Measurements from ENCODE around the gene HMCN1.

DNA sequence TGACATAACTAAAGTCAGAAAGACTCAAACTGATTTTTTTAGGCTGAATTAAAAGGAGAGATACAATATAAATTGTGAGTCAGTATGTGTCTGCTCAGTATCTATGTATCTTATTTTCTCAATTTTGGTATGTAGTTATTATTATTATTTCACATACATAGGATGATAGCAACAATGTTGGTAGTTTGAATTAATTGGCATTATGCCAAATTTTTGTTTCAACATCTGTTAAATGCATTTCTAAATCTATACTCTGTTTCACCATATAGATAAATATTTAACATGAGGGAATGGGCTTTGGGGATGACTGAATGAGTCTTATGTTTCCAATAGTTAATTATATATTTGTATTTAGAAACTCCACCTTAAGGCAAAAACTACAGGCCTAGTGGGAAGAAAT is 12.6 kb upstream of the HMCN1 start:
- TF ChIP-seq POLR2AphosphoS5 (IDR thresholded peaks at IDR 0.05), result no peak
- TF ChIP-seq, protein P1, sequence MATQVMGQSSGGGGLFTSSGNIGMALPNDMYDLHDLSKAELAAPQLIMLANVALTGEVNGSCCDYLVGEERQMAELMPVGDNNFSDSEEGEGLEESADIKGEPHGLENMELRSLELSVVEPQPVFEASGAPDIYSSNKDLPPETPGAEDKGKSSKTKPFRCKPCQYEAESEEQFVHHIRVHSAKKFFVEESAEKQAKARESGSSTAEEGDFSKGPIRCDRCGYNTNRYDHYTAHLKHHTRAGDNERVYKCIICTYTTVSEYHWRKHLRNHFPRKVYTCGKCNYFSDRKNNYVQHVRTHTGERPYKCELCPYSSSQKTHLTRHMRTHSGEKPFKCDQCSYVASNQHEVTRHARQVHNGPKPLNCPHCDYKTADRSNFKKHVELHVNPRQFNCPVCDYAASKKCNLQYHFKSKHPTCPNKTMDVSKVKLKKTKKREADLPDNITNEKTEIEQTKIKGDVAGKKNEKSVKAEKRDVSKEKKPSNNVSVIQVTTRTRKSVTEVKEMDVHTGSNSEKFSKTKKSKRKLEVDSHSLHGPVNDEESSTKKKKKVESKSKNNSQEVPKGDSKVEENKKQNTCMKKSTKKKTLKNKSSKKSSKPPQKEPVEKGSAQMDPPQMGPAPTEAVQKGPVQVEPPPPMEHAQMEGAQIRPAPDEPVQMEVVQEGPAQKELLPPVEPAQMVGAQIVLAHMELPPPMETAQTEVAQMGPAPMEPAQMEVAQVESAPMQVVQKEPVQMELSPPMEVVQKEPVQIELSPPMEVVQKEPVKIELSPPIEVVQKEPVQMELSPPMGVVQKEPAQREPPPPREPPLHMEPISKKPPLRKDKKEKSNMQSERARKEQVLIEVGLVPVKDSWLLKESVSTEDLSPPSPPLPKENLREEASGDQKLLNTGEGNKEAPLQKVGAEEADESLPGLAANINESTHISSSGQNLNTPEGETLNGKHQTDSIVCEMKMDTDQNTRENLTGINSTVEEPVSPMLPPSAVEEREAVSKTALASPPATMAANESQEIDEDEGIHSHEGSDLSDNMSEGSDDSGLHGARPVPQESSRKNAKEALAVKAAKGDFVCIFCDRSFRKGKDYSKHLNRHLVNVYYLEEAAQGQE (IDR thresholded peaks at IDR 0.05; ENCODE audit: borderline replicate concordance), result no peak
- TF ChIP-seq, protein P2, sequence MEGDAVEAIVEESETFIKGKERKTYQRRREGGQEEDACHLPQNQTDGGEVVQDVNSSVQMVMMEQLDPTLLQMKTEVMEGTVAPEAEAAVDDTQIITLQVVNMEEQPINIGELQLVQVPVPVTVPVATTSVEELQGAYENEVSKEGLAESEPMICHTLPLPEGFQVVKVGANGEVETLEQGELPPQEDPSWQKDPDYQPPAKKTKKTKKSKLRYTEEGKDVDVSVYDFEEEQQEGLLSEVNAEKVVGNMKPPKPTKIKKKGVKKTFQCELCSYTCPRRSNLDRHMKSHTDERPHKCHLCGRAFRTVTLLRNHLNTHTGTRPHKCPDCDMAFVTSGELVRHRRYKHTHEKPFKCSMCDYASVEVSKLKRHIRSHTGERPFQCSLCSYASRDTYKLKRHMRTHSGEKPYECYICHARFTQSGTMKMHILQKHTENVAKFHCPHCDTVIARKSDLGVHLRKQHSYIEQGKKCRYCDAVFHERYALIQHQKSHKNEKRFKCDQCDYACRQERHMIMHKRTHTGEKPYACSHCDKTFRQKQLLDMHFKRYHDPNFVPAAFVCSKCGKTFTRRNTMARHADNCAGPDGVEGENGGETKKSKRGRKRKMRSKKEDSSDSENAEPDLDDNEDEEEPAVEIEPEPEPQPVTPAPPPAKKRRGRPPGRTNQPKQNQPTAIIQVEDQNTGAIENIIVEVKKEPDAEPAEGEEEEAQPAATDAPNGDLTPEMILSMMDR (IDR thresholded peaks at IDR 0.05; ENCODE audit: poor library complexity, severe bottlenecking), result no peak
- TF ChIP-seq MXI1 (conservative IDR thresholded peaks at IDR 0.05; ENCODE audit: poor library complexity, severe bottlenecking), result no peak
- no peak for TF ChIP-seq EZH2 (IDR thresholded peaks at IDR 0.05; ENCODE audit: borderline replicate concordance, insufficient read depth, low read length, poor library complexity, severe bottlenecking)
- TF ChIP-seq EP300 (conservative IDR thresholded peaks at IDR 0.05; ENCODE audit: poor library complexity, severe bottlenecking), result no peak
- no peak for TF ChIP-seq RAD21 (conservative IDR thresholded peaks at IDR 0.05)
